ENCODE data around the gene EVC. TPM values are rescaled to one million over a fixed set of nuclear protein-coding genes. Genes with fewer than 3 reads are reported as not detected.

EVC gene
- total RNA-seq, 1 donor, result 69.1 TPM

- no peaks in the 10 kb centered on the region for H3K9me3 ChIP-seq (ENCODE audit: low read depth, low read length)
- H3K27ac ChIP-seq (ENCODE audit: low read depth, low read length), result no peak overlapping the region
- no peaks in the 10 kb centered on the region for H4K20me1 ChIP-seq (ENCODE audit: insufficient read depth, low read length)
- H3K4me3 ChIP-seq (ENCODE audit: insufficient read depth, low read length), result no peak overlapping the region
- H3K4me2 ChIP-seq (ENCODE audit: insufficient read depth, low read length), result no peak overlapping the region
- H3K79me2 ChIP-seq (ENCODE audit: insufficient read depth, low read length), result peaks cover 3% of the 10 kb centered on the region
- TF ChIP-seq CTCF (IDR thresholded peaks at IDR 0.05; ENCODE audit: extremely low read depth, low read depth, low read length), result no peak
- no peak overlapping the region for H2AFZ ChIP-seq (ENCODE audit: low read length)
- H3K4me1 ChIP-seq (ENCODE audit: insufficient read depth, low read length), result no peaks in the 10 kb centered on the region
- DNase-seq (ENCODE audit: insufficient read length, low spot score, missing footprints), result no peak
- H3K36me3 ChIP-seq (ENCODE audit: insufficient read depth, low read length), result peaks cover 62% of the 10 kb centered on the region
- no peaks in the 10 kb centered on the region for H3K27me3 ChIP-seq (ENCODE audit: insufficient read depth, low read length)
Measured at GRCh38 chr4:5693871-5694270, 17.1 kb upstream of the EVC start.

GRCh38 chr4:5696341-5696740 lies 14.7 kb upstream of the EVC start:
- Histone ChIP-seq H3K4me1 (ENCODE audit: insufficient read depth, low read length) (no peaks in the 10 kb centered on the region), H3K27ac (ENCODE audit: low read depth, low read length) (no peak overlapping the region), H3K9me3 (ENCODE audit: low read depth, low read length) (no peaks in the 10 kb centered on the region), H4K20me1 (ENCODE audit: insufficient read depth, low read length) (peaks cover 7% of the 10 kb centered on the region), H3K27me3 (ENCODE audit: insufficient read depth, low read length) (no peaks in the 10 kb centered on the region), H3K36me3 (ENCODE audit: insufficient read depth, low read length) (peaks cover 52% of the 10 kb centered on the region), H2AFZ (ENCODE audit: low read length) (no peak overlapping the region), H3K4me2 (ENCODE audit: insufficient read depth, low read length) (no peak overlapping the region), H3K4me3 (ENCODE audit: insufficient read depth, low read length) (no peak overlapping the region), H3K79me2 (ENCODE audit: insufficient read depth, low read length) (peaks cover 18% of the 10 kb centered on the region)
- TF ChIP-seq CTCF (IDR thresholded peaks at IDR 0.05; ENCODE audit: extremely low read depth, low read depth, low read length), result no peak
- DNase-seq (ENCODE audit: insufficient read length, low spot score, missing footprints), result no peak

- no peaks in the 10 kb centered on the region for H3K4me1 ChIP-seq (ENCODE audit: insufficient read depth, low read length)
- H2AFZ ChIP-seq (ENCODE audit: low read length), result no peak overlapping the region
- H3K9me3 ChIP-seq (ENCODE audit: low read depth, low read length), result no peaks in the 10 kb centered on the region
- peaks cover 49% of the 10 kb centered on the region for H3K79me2 ChIP-seq (ENCODE audit: insufficient read depth, low read length)
- TF ChIP-seq CTCF (IDR thresholded peaks at IDR 0.05; ENCODE audit: extremely low read depth, low read depth, low read length), result no peak
- no peak overlapping the region for H3K4me2 ChIP-seq (ENCODE audit: insufficient read depth, low read length)
- no peaks in the 10 kb centered on the region for H3K27me3 ChIP-seq (ENCODE audit: insufficient read depth, low read length)
- peaks cover 29% of the 10 kb centered on the region for H3K36me3 ChIP-seq (ENCODE audit: insufficient read depth, low read length)
- no peak overlapping the region for H3K27ac ChIP-seq (ENCODE audit: low read depth, low read length)
- no peak overlapping the region for H3K4me3 ChIP-seq (ENCODE audit: insufficient read depth, low read length)
- DNase-seq (ENCODE audit: insufficient read length, low spot score, missing footprints), result no peak
- H4K20me1 ChIP-seq (ENCODE audit: insufficient read depth, low read length), result peaks cover 20% of the 10 kb centered on the region
Measured at GRCh38 chr4:5700459-5700858, 10.5 kb upstream of the EVC start.

GRCh38 chr4:5701971-5702370 lies 9.0 kb upstream of the EVC start:
- Histone ChIP-seq H3K4me3 (ENCODE audit: insufficient read depth, low read length) (no peak overlapping the region), H3K79me2 (ENCODE audit: insufficient read depth, low read length) (peaks cover 62% of the 10 kb centered on the region), H3K27me3 (ENCODE audit: insufficient read depth, low read length) (no peaks in the 10 kb centered on the region), H2AFZ (ENCODE audit: low read length) (no peak overlapping the region), H3K36me3 (ENCODE audit: insufficient read depth, low read length) (peaks cover 16% of the 10 kb centered on the region), H3K27ac (ENCODE audit: low read depth, low read length) (no peak overlapping the region), H3K4me1 (ENCODE audit: insufficient read depth, low read length) (peaks cover 3% of the 10 kb centered on the region), H4K20me1 (ENCODE audit: insufficient read depth, low read length) (peaks cover 25% of the 10 kb centered on the region), H3K9me3 (ENCODE audit: low read depth, low read length) (no peaks in the 10 kb centered on the region), H3K4me2 (ENCODE audit: insufficient read depth, low read length) (no peak overlapping the region)
- TF ChIP-seq CTCF (IDR thresholded peaks at IDR 0.05; ENCODE audit: extremely low read depth, low read depth, low read length), result no peak
- DNase-seq (ENCODE audit: insufficient read length, low spot score, missing footprints), result no peak
